ENCODE results near the gene CHCHD6.

DNA sequence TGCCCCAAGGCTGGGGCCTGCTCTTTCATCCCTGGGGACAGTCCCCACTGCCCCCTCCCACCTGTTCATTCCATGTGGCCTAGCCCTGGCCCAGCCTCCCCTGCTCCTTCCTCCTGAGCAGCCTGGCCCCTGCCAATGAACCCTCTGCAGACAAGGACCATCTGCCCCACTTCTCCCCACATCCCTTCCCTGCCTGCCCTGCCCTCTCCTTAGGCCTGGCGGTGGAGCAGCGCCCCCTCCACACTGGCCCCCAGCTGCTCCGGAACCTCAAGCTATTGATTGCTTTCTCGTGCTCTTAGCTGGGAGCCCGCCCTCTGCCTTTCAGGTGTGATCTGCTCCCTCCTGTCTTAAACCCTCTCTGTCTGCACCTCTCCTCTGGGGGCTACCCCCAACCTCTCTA lies 286.9 kb downstream of the CHCHD6 start:
- TF ChIP-seq CTCF (conservative IDR thresholded peaks at IDR 0.05) (no peak), EZH2 (IDR thresholded peaks at IDR 0.05; ENCODE audit: low read depth) (no peak)

All from PC-9 (cell line).